K562 (cell line): ENCODE data around the gene KIF17. TPM values are rescaled to one million over a fixed set of nuclear protein-coding genes. Genes with fewer than 3 reads are reported as not detected.
A peak's percentile ranks its signal among the peaks of the same experiment; 100 is the strongest.

Experiments used
- CSDE1 ChIP-seq, 2 experiments: fragments of 450-650 bp; IDR thresholded peaks; 2 replicates each; pipeline ENCODE4 v1.6.1; 2016; ENCODE audit warnings: mild to moderate bottlenecking in 1 of 2
- E2F3 ChIP-seq: fragments of 250-450 bp; sonication (Bioruptor Pico); IDR thresholded peaks from 2 replicates; pipeline ENCODE4 v1.4.0; 2020; ENCODE audit warnings: mild to moderate bottlenecking
- MAFK ChIP-seq: IDR thresholded peaks from 2 replicates; pipeline ENCODE4 v1.6.1; 2011; ENCODE audit warnings: low read length, improper control_type of control experiment
- ZBTB17 ChIP-seq: fragments of 450-650 bp; formaldehyde crosslinking; IDR thresholded peaks from 2 replicates; pipeline ENCODE4 v1.4.0; 2020; ENCODE audit warnings: mild to moderate bottlenecking
- ZNF232 ChIP-seq: sonication (generic); formaldehyde crosslinking; IDR thresholded peaks from 2 replicates; pipeline ENCODE4 v1.8.0; 2022; ENCODE audit warnings: mild to moderate bottlenecking, missing genetic modification reagents
- ZNF263 ChIP-seq: sonication (generic); formaldehyde crosslinking; IDR thresholded peaks from 2 replicates; pipeline ENCODE4 v1.8.0; 2022; ENCODE audit warnings: mild to moderate bottlenecking, missing genetic modification reagents, borderline replicate concordance
- ZNF282 ChIP-seq: sonication (generic); formaldehyde crosslinking; IDR thresholded peaks from 2 replicates; pipeline ENCODE4 v1.8.1; 2023; ENCODE audit warnings: missing genetic modification reagents
- ZNF707 ChIP-seq: fragments of 250-450 bp; sonication (Bioruptor Pico); conservative IDR thresholded peaks from 2 replicates; pipeline ENCODE4 v1.8.0; 2022; ENCODE audit warnings: inconsistent platforms, mild to moderate bottlenecking, moderate library complexity
- polyA plus RNA-seq, 8 experiments: library from polyadenylated mRNA; depleted of rRNA in 4 of 8; stranded (reverse) in 5 of 8; unstranded in 3 of 8; fragments of >200 nt; fragmentation: Nextera tagmentation in 2 of 8; fragmentation: Illumina TruSeq in 1 of 8; extraction: Ambion mirVana in 2 of 8; extraction: Trizol in 1 of 8; gene quantifications; 2 replicates each; pipeline versions ENCODE4 v1.2.1 to v1.2.3, GENCODE V29; 2011 to 2014; ENCODE audit warnings: inconsistent platforms in 1 of 8, missing spikeins in 1 of 8
- total RNA-seq, 7 experiments: library from RNA; depleted of rRNA in 6 of 7; stranded (reverse); fragments of >200 nt in 6 of 7; fragmentation: Illumina TruSeq in 2 of 7; extraction: Trizol in 2 of 7; gene quantifications; 2 replicates each; pipeline versions ENCODE4 v1.2.1 to v1.2.3, GENCODE V29; 2011 to 2021; ENCODE audit warnings: low replicate concordance in 1 of 7
- TF ChIP-seq, protein P1 (sequence below), 2 experiments: fragments of 450-650 bp in 1 of 2; sonication (generic) in 1 of 2; formaldehyde crosslinking in 1 of 2; IDR thresholded peaks; 2 replicates each; pipeline versions ENCODE4 v1.7.1 to v1.9.0; 2016 to 2022; ENCODE audit warnings: inconsistent platforms in 1 of 2, mild to moderate bottlenecking in 1 of 2, missing genetic modification reagents in 1 of 2
- TF ChIP-seq, protein P2 (sequence below): sonication (generic); formaldehyde crosslinking; IDR thresholded peaks from 2 replicates; pipeline ENCODE4 v1.8.0; 2022; ENCODE audit warnings: mild to moderate bottlenecking, missing genetic modification reagents
- TF ChIP-seq, protein P3 (sequence below): fragments of 250-450 bp; sonication (Bioruptor Pico); IDR thresholded peaks from 2 replicates; pipeline ENCODE4 v1.8.0; 2022; ENCODE audit warnings: inconsistent platforms
- TF ChIP-seq, protein P4 (sequence below), 2 experiments: IDR thresholded peaks; 2 replicates each; pipeline ENCODE4 v1.6.1; 2011; ENCODE audit warnings: borderline replicate concordance in 1 of 2, control low read depth in 1 of 2, low read depth in 1 of 2, low read length in 1 of 2, mild to moderate bottlenecking in 1 of 2, mixed read lengths in 1 of 2, moderate library complexity in 1 of 2; ENCODE audit not compliant: insufficient read depth in 1 of 2, insufficient read length in 1 of 2, poor library complexity in 1 of 2, severe bottlenecking in 1 of 2; ENCODE audit errors: extremely low read depth in 1 of 2

Gene KIF17
- total and polyA plus RNA-seq, 9 of the 15 experiments (the other 6 are each of a cell fraction or from before 2014, with no cell fraction given): 0.04 to 0.47 (median 0.18) TPM; not detected in 5

DNA sequence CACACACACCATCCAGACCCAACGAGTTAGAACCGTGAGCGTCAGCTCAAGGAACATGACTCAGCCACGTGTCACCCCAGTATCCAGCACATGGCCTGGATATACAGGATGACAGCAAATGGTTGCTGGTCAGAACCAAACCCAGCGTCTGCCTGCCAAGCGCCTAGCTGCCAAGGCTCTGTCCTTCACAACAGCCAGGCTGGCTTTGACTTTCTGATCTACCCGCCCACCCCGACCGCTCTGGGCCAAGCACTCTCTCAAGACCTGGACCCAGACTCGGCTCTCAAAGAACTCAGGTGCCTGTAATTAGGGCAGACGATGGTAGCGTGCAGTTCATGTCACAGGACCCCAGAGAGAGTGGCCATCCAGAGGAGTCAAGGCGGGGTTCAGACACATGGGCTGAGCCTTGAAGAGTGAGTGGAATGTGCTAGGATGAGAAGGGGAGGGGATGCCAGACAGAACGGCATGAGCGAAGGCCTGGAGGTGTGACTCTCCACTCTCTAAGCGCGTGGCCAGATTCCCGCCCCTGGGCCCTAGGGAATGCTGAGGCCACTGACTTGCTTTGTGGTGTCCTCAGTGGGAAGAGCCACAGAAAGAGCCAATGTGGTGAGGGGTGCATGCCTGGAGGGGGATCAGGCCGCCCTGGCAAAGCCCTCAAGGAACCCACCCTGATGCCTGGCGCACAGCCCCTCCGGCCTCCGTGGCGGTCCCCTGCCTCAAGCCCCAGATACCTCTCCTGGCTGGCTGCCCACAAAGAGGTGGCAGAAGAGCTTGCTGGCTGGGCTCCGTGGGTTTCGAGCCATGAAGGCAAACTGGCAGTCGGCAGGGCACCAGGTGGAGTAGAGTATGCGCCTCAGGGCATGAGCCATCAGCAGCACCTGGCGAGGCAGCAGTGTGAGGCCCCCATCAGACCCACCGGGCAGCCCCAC lies 7.6 kb upstream of the KIF17 start (continued):
- TF ChIP-seq, protein P1, sequence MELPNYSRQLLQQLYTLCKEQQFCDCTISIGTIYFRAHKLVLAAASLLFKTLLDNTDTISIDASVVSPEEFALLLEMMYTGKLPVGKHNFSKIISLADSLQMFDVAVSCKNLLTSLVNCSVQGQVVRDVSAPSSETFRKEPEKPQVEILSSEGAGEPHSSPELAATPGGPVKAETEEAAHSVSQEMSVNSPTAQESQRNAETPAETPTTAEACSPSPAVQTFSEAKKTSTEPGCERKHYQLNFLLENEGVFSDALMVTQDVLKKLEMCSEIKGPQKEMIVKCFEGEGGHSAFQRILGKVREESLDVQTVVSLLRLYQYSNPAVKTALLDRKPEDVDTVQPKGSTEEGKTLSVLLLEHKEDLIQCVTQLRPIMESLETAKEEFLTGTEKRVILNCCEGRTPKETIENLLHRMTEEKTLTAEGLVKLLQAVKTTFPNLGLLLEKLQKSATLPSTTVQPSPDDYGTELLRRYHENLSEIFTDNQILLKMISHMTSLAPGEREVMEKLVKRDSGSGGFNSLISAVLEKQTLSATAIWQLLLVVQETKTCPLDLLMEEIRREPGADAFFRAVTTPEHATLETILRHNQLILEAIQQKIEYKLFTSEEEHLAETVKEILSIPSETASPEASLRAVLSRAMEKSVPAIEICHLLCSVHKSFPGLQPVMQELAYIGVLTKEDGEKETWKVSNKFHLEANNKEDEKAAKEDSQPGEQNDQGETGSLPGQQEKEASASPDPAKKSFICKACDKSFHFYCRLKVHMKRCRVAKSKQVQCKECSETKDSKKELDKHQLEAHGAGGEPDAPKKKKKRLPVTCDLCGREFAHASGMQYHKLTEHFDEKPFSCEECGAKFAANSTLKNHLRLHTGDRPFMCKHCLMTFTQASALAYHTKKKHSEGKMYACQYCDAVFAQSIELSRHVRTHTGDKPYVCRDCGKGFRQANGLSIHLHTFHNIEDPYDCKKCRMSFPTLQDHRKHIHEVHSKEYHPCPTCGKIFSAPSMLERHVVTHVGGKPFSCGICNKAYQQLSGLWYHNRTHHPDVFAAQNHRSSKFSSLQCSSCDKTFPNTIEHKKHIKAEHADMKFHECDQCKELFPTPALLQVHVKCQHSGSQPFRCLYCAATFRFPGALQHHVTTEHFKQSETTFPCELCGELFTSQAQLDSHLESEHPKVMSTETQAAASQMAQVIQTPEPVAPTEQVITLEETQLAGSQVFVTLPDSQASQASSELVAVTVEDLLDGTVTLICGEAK (IDR thresholded peaks at IDR 0.05): no peak
- TF ChIP-seq, protein P1 (CRISPR knock-in tag; IDR thresholded peaks at IDR 0.05): peak; percentile 42; the same call in 1 of the 2 replicates
- TF ChIP-seq ZNF282 (no peak), E2F3 (CRISPR knock-in tag) (no peak), ZNF707 (CRISPR knock-in tag) (no peak), CSDE1 (IDR thresholded peaks at IDR 0.05) (no peak), ZNF263 (CRISPR knock-in tag) (no peak), MAFK (no peak), ZBTB17 (CRISPR knock-in tag) (no peak), ZNF232 (CRISPR knock-in tag) (peak; percentile 95)
- TF ChIP-seq, protein P2, sequence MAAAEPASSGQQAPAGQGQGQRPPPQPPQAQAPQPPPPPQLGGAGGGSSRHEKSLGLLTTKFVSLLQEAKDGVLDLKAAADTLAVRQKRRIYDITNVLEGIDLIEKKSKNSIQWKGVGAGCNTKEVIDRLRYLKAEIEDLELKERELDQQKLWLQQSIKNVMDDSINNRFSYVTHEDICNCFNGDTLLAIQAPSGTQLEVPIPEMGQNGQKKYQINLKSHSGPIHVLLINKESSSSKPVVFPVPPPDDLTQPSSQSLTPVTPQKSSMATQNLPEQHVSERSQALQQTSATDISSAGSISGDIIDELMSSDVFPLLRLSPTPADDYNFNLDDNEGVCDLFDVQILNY (CRISPR knock-in tag): peak; percentile 82; the same call in 1 of the 2 replicates
- TF ChIP-seq, protein P3, sequence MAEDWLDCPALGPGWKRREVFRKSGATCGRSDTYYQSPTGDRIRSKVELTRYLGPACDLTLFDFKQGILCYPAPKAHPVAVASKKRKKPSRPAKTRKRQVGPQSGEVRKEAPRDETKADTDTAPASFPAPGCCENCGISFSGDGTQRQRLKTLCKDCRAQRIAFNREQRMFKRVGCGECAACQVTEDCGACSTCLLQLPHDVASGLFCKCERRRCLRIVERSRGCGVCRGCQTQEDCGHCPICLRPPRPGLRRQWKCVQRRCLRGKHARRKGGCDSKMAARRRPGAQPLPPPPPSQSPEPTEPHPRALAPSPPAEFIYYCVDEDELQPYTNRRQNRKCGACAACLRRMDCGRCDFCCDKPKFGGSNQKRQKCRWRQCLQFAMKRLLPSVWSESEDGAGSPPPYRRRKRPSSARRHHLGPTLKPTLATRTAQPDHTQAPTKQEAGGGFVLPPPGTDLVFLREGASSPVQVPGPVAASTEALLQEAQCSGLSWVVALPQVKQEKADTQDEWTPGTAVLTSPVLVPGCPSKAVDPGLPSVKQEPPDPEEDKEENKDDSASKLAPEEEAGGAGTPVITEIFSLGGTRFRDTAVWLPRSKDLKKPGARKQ (CRISPR knock-in tag): no peak
- TF ChIP-seq, protein P4, sequence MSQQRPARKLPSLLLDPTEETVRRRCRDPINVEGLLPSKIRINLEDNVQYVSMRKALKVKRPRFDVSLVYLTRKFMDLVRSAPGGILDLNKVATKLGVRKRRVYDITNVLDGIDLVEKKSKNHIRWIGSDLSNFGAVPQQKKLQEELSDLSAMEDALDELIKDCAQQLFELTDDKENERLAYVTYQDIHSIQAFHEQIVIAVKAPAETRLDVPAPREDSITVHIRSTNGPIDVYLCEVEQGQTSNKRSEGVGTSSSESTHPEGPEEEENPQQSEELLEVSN (IDR thresholded peaks at IDR 0.05; ENCODE audit: borderline replicate concordance in 1 of 2, extremely low read depth in 1 of 2, insufficient read depth in 1 of 2, insufficient read length in 1 of 2, low read depth in 1 of 2, low read length in 1 of 2, poor library complexity in 1 of 2, severe bottlenecking in 1 of 2): peak; percentile 81 to 88
